ENCODE results near the gene WNT5B.

WNT5B gene

DNA sequence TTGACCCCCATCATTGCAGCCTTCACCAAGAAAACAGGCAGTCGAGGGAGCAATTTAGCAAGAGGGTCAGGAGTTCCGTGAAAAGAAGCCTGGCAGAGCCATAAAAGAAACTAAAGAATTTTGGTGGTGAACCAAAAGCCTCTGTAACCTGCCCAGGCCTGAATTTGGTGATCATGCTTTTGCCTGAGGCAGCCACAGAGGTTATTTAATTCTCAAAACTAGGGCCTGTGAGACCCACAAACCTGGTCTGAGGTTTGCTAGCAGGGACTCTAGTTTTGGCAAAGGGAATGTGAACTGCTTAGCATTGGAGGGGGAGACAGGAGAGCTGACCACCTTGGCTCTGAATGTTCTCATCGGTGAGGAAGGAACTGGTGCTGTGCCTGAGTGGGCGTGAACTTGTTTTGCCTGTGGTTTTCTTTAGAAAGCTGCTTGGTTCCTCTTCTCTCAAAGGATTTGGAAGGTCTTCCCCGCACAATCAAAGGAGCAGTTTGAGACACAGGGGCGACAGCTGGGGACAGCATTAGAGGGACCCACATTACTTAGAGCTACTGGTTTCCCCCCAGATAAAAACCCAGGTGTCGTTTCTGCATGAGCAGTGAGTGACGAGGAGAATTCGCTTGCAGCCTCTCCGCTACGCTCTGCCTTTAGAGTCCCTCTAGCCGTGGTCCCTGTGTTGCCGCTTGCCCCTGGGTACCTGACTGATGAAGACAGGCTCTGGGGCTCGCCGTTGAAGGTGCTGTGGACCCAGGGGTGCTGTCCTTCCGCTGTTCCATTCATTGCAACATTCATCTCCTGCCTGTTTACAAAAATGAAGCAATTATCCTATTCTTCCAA lies 12.6 kb upstream of the WNT5B start:
- no peak overlapping the region for H3K9ac ChIP-seq (ENCODE audit: low read depth, low read length)
- 80% methylated on average over 16 of the region's 16 CpGs for WGBS
- H3K4me3 ChIP-seq (ENCODE audit: low read length), result no peak overlapping the region

DNA sequence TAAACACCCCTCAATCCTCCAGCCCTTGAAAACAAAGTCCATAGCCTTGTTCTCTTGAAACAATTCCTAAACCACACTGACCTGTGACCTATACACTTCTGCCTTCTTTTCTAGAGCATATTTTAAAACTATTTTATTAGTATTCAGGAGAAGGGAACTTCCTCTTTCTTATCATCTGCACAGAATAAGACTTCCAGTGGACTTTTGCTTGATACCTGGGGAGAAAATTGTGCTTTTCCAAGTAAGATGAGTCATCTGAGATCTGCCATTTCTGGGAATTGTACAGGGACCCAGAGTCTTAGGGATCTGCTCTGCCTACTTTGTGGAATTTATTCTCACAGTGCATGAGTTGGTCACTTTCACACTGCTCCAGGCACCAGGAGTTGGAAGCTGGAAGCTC lies 10.5 kb upstream of the WNT5B start:
- Histone ChIP-seq H3K27me3 (ENCODE audit: insufficient read depth, low read length) (peaks cover 9% of the 10 kb centered on the region), H3K36me3 (ENCODE audit: insufficient read depth, low read length) (no peaks in the 10 kb centered on the region), H3K9ac (ENCODE audit: low read depth, low read length) (no peak overlapping the region), H3K4me1 (ENCODE audit: insufficient read depth, low read length) (no peaks in the 10 kb centered on the region; the same call in 1 of the 2 replicates), H3K4me3 (ENCODE audit: low read length) (no peak overlapping the region), H3K27ac (ENCODE audit: low read depth, low read length) (no peak overlapping the region), H3K9me3 (ENCODE audit: insufficient read depth, low read depth, low read length) (no peaks in the 10 kb centered on the region)

More for the DNA sequence above, 12.6 kb upstream of the WNT5B start:
- Histone ChIP-seq H3K27ac (ENCODE audit: low read depth, low read length) (no peak overlapping the region), H3K9me3 (ENCODE audit: insufficient read depth, low read depth, low read length) (no peaks in the 10 kb centered on the region), H3K36me3 (ENCODE audit: insufficient read depth, low read length) (no peaks in the 10 kb centered on the region), H3K4me1 (ENCODE audit: insufficient read depth, low read length) (no peaks in the 10 kb centered on the region; the same call in 1 of the 2 replicates), H3K27me3 (ENCODE audit: insufficient read depth, low read length) (peaks cover 9% of the 10 kb centered on the region)

DNA sequence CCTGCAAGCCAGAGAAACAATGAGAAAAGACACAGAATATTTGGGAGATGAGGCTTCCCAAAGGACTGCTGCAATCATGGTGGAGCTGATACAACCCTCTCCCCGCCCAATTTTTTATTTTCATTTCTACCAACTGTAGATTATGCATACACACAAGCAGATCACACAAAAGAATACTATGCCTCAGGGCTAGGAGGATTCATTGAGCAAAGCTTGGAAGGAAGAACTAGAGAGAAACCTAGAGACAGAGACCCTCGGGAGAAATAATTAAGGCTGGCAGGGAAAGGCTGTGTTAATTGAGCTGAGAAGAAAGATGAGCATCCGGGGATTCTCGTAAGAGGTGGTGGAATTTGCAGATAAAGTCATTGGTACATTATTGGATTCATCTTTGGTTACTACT lies 9.9 kb upstream of the WNT5B start:
- no peak overlapping the region for H3K9ac ChIP-seq (ENCODE audit: low read depth, low read length)
- H3K4me3 ChIP-seq (ENCODE audit: low read length), result no peak overlapping the region
- WGBS, result 84% methylated on average over 4 of the region's 4 CpGs
- no peaks in the 10 kb centered on the region for H3K36me3 ChIP-seq (ENCODE audit: insufficient read depth, low read length)
- H3K9me3 ChIP-seq (ENCODE audit: insufficient read depth, low read depth, low read length), result no peaks in the 10 kb centered on the region
- no peak overlapping the region for H3K27ac ChIP-seq (ENCODE audit: low read depth, low read length)
- H3K27me3 ChIP-seq (ENCODE audit: insufficient read depth, low read length), result peaks cover 9% of the 10 kb centered on the region
- no peaks in the 10 kb centered on the region; the same call in 1 of the 2 replicates for H3K4me1 ChIP-seq (ENCODE audit: insufficient read depth, low read length)

DNA sequence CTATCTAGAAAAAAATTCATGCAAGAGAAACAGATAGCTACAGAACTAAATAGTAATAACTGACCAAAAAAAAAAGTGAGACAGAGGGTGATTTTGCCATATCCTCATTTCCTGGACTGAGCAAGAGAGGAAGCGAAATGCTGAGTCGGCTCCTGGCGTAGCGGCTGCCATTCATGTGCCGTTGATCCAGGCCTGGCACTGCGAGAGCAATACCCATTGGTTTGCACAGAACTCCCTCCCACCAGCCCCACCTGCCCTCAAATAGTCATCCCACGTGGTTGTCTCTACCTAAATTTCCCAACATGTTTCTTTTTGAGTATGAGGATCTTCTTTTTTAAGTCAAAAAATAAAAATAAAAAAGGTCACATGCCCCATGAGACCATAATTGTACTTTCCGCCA lies 9.4 kb upstream of the WNT5B start:
- no peak overlapping the region for H3K9ac ChIP-seq (ENCODE audit: low read depth, low read length)
- no peaks in the 10 kb centered on the region for H3K36me3 ChIP-seq (ENCODE audit: insufficient read depth, low read length)
- H3K27ac ChIP-seq (ENCODE audit: low read depth, low read length), result no peak overlapping the region
- WGBS, result 92% methylated on average over 7 of the region's 8 CpGs
- H3K4me3 ChIP-seq (ENCODE audit: low read length), result no peak overlapping the region
- peaks cover 9% of the 10 kb centered on the region for H3K27me3 ChIP-seq (ENCODE audit: insufficient read depth, low read length)
- no peaks in the 10 kb centered on the region; the same call in 1 of the 2 replicates for H3K4me1 ChIP-seq (ENCODE audit: insufficient read depth, low read length)
- H3K9me3 ChIP-seq (ENCODE audit: insufficient read depth, low read depth, low read length), result no peaks in the 10 kb centered on the region

DNA sequence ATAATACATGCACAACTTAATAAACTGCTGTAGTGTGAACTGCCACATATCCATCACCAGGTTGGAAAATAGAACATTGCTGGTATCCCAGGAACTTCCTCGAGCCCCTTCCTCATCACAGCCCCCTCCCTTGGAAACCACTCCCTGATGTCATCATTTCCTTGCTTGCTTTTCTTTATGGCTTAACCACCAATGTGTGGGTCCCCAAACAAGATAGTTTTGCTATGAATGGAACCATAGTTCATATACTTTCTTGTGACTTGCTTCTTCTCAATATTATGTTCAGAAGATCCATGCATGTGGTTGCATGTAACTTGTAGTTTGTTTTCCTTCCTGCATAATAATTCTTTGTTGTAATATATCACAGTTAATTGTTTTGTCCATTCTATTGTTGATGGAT lies 8.9 kb upstream of the WNT5B start:
- WGBS, result 92% methylated on average over 1 of the region's 1 CpG
- Histone ChIP-seq H3K4me3 (ENCODE audit: low read length) (no peak overlapping the region), H3K27me3 (ENCODE audit: insufficient read depth, low read length) (peaks cover 9% of the 10 kb centered on the region), H3K9ac (ENCODE audit: low read depth, low read length) (no peak overlapping the region), H3K4me1 (ENCODE audit: insufficient read depth, low read length) (peaks cover 2% of the 10 kb centered on the region; the same call in 1 of the 2 replicates), H3K9me3 (ENCODE audit: insufficient read depth, low read depth, low read length) (no peaks in the 10 kb centered on the region), H3K27ac (ENCODE audit: low read depth, low read length) (no peak overlapping the region), H3K36me3 (ENCODE audit: insufficient read depth, low read length) (no peaks in the 10 kb centered on the region)

DNA sequence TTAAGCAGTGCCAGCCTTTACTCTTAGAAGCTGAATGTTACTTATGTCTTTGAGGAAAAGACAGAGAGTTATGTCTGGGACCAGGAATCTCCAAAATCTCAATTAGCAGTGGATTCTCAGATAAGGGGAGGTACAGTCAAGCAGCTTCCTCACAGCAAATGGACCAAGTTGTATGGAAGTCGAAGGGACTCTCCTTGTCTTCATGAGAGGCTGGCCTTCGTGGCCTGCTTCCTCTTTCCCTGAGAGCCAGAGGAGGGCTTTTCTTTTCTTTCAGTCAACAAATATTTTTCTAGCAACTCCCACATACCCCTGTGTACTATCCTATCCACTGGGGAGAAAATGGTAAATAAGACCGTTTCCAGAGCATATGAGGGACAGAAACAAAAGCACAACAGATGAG lies 6.6 kb upstream of the WNT5B start:
- 88% methylated on average over 3 of the region's 3 CpGs for WGBS
- no peak overlapping the region for H3K27ac ChIP-seq (ENCODE audit: low read depth, low read length)
- H3K4me1 ChIP-seq (ENCODE audit: insufficient read depth, low read length), result peaks cover 5% of the 10 kb centered on the region; the same call in 1 of the 2 replicates
- H3K4me3 ChIP-seq (ENCODE audit: low read length), result no peak overlapping the region
- no peaks in the 10 kb centered on the region for H3K9me3 ChIP-seq (ENCODE audit: insufficient read depth, low read depth, low read length)
- peaks cover 10% of the 10 kb centered on the region for H3K27me3 ChIP-seq (ENCODE audit: insufficient read depth, low read length)
- H3K36me3 ChIP-seq (ENCODE audit: insufficient read depth, low read length), result no peaks in the 10 kb centered on the region
- no peak overlapping the region for H3K9ac ChIP-seq (ENCODE audit: low read depth, low read length)

DNA sequence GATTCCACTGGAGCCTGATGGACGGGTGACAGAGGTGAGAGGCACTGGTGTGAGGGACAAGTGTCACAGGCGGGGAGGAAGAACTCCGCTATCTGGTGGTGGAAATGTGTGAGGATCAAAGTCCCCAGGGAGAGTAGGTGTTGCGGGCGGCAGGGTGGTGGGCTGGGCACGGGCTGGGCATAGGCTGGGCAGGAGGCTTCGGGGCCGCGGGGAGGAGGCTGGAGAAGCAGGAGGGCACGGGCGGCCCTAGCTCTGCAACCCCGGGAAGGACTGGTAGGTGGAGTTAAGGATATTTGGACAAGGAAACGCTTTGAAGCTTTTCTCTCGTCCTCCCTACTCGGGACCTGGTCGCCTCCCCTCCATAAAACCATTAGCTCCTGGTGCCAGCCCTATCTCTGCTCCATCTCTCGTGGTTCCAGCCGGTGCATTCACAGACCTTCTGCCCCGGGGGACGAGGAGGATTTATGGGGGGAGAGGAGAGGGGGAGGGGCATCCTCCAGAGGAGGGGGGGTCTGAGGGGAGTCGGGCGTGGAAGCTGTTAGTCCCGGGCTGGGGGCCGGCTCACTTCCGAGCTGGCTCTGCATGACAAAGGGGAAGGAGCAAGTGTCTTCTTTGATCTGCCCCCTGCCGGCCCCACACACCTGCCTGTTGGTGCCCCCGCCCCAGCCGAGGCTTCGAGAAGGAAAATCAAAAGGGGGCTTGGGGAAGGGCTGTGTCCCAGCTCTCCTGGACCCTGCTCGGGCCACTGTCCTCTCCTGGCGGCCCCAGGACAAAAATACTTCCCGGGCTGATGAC lies 504 bp downstream of the WNT5B start:
- H3K27me3 ChIP-seq (ENCODE audit: insufficient read depth, low read length), result peaks cover 77% of the 10 kb centered on the region
- peaks cover 36% of the 10 kb centered on the region for H3K4me1 ChIP-seq (ENCODE audit: insufficient read depth, low read length)
- peak overlapping the region; percentile 53 for H3K4me3 ChIP-seq (ENCODE audit: low read length)

DNA sequence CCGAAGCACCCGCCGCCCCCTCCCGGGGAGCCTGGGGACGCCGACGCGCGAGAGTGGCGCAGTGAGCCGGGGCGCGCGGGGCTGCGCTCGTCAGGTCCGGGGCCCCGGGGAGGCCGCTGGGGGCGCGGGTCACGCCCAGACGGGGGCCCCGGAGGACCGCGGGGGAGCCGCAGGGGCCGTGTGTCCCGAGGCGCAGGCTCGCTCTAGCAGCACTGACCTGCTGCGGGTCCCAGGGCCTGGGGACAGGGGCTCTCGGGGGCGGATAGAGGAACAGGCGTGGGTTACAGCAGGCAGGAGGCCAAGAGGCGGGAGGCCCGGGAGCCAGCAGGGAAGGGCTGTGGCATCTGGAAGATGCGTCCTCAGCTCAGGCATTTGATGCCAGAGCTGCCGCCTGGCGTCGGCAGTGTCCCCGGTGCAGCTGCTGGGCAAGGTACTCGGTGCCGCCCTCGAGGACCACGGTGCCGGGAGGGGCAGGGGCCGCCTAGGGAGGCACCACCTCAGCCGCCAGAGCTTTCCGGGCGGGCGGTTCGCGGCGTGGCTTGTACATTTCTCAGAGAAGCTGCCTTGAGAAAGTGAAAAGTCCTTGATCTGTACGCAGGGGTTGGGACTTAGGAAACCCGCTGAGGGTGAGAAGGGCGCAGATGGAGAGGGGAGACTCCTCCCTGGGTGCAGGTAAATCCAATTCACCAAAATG lies 1.2 kb downstream of the WNT5B start:
- Histone ChIP-seq H3K27ac (ENCODE audit: low read depth, low read length) (no peak overlapping the region), H3K9ac (ENCODE audit: low read depth, low read length) (no peak overlapping the region), H3K4me3 (ENCODE audit: low read length) (peak overlapping the region; percentile 53), H3K36me3 (ENCODE audit: insufficient read depth, low read length) (no peaks in the 10 kb centered on the region), H3K9me3 (ENCODE audit: insufficient read depth, low read depth, low read length) (no peaks in the 10 kb centered on the region), H3K4me1 (ENCODE audit: insufficient read depth, low read length) (peaks cover 31% of the 10 kb centered on the region), H3K27me3 (ENCODE audit: insufficient read depth, low read length) (peaks cover 82% of the 10 kb centered on the region)
- WGBS, result under 1% methylated on average over 57 of the region's 58 CpGs

More for the DNA sequence above, 504 bp downstream of the WNT5B start:
- no peak overlapping the region for H3K27ac ChIP-seq (ENCODE audit: low read depth, low read length)
- no peaks in the 10 kb centered on the region for H3K9me3 ChIP-seq (ENCODE audit: insufficient read depth, low read depth, low read length)
- no peak overlapping the region for H3K9ac ChIP-seq (ENCODE audit: low read depth, low read length)
- WGBS, result 1% methylated on average over 30 of the region's 32 CpGs
- H3K36me3 ChIP-seq (ENCODE audit: insufficient read depth, low read length), result no peaks in the 10 kb centered on the region

DNA sequence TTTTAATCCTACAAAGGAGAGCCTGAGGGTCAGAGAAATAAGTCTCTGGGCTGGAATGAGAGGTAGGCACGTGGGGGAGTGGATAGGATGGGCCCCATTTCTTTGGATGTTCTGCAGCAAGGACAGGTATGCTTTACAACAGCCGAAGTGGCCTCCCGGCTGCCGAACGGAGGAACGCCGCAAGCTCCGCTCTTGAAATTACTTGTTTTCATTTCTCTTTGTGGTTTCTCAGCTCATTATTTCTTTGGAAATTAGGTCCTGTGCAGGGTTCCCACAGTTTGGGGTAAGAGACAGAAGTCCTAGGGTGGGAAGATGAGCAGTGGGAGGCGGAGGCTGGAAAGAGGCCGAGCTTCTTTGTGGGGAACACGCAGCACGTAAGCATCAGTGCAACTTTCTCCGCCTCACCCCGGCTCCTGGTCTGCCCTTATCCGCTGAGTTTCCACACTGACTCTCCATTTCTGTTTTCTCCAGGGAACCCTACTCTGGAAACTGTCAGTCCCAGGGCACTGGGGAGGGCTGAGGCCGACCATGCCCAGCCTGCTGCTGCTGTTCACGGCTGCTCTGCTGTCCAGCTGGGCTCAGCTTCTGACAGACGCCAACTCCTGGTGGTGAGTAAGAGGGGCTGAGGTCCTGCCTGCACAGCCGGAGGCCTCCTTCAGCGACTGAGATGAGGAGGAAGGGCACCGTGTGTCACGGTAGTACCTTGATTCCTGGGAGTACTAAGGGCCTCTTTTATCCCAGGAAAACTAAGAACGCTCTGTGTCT lies 2.0 kb downstream of the WNT5B start:
- peaks cover 84% of the 10 kb centered on the region for H3K27me3 ChIP-seq (ENCODE audit: insufficient read depth, low read length)

DNA sequence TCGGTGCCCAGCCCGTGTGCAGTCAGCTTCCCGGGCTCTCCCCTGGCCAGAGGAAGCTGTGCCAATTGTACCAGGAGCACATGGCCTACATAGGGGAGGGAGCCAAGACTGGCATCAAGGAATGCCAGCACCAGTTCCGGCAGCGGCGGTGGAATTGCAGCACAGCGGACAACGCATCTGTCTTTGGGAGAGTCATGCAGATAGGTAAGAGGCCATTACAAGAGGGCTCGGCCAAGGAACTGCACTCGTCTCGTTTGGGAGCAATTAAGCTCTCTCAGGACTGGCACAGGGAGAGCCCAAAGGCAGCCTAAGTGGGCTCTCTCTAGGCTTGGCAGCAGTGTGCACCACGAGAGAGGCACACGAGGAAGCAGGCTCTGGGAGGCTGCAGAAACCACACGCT lies 3.7 kb downstream of the WNT5B start:
- H3K9ac ChIP-seq (ENCODE audit: low read depth, low read length), result no peak overlapping the region
- WGBS, result 86% methylated on average over 14 of the region's 14 CpGs
- no peaks in the 10 kb centered on the region for H3K9me3 ChIP-seq (ENCODE audit: insufficient read depth, low read depth, low read length)
- H3K4me3 ChIP-seq (ENCODE audit: low read length), result no peak overlapping the region
- no peaks in the 10 kb centered on the region for H3K36me3 ChIP-seq (ENCODE audit: insufficient read depth, low read length)
- H3K27ac ChIP-seq (ENCODE audit: low read depth, low read length), result no peak overlapping the region
- H3K4me1 ChIP-seq (ENCODE audit: insufficient read depth, low read length), result peaks cover 31% of the 10 kb centered on the region
- H3K27me3 ChIP-seq (ENCODE audit: insufficient read depth, low read length), result peaks cover 75% of the 10 kb centered on the region

More for the DNA sequence above, 2.0 kb downstream of the WNT5B start:
- H3K27ac ChIP-seq (ENCODE audit: low read depth, low read length), result no peak overlapping the region
- peaks cover 31% of the 10 kb centered on the region for H3K4me1 ChIP-seq (ENCODE audit: insufficient read depth, low read length)
- peak overlapping the region; percentile 53 for H3K4me3 ChIP-seq (ENCODE audit: low read length)
- no peaks in the 10 kb centered on the region for H3K36me3 ChIP-seq (ENCODE audit: insufficient read depth, low read length)
- WGBS, result 10% methylated on average over 23 of the region's 23 CpGs
- no peaks in the 10 kb centered on the region for H3K9me3 ChIP-seq (ENCODE audit: insufficient read depth, low read depth, low read length)
- H3K9ac ChIP-seq (ENCODE audit: low read depth, low read length), result no peak overlapping the region
